IPS-18a (cell line): ENCODE data around the gene SEC16B.

Source experiments
- H3K27ac ChIP-seq: one replicate; pipeline ENCODE4 v1.5.1; 2013; ENCODE audit warnings: low read length
- H3K27me3 ChIP-seq: one replicate; pipeline ENCODE4 v1.6.1; 2013; ENCODE audit warnings: mild to moderate bottlenecking, low read length; ENCODE audit not compliant: control insufficient read depth, insufficient read depth
- H3K36me3 ChIP-seq: one replicate; pipeline ENCODE4 v1.6.1; 2013; ENCODE audit warnings: low read depth, low read length; ENCODE audit not compliant: control insufficient read depth
- H3K4me1 ChIP-seq: one replicate; pipeline ENCODE4 v1.6.1; 2013; ENCODE audit warnings: low read depth, low read length; ENCODE audit not compliant: control insufficient read depth
- H3K4me3 ChIP-seq: one replicate; pipeline ENCODE4 v1.5.1; 2013; ENCODE audit warnings: low read length
- H3K9ac ChIP-seq: one replicate; pipeline ENCODE4 v1.6.1; 2013; ENCODE audit warnings: mild to moderate bottlenecking, low read length, moderate library complexity
- H3K9me3 ChIP-seq: one replicate; pipeline ENCODE4 v1.6.1; 2013; ENCODE audit warnings: low read depth, low read length; ENCODE audit not compliant: control insufficient read depth

Gene SEC16B

GRCh38 chr1:177953549-177953948 lies 16.3 kb downstream of the SEC16B start:
- no peaks in the 10 kb centered on the region for H3K9me3 ChIP-seq
- peaks cover 8% of the 10 kb centered on the region for H3K4me1 ChIP-seq
- H3K4me3 ChIP-seq, result no peak overlapping the region
- H3K36me3 ChIP-seq, result no peaks in the 10 kb centered on the region
- no peak overlapping the region for H3K9ac ChIP-seq
- H3K27me3 ChIP-seq, result no peaks in the 10 kb centered on the region
- no peak overlapping the region for H3K27ac ChIP-seq

DNA sequence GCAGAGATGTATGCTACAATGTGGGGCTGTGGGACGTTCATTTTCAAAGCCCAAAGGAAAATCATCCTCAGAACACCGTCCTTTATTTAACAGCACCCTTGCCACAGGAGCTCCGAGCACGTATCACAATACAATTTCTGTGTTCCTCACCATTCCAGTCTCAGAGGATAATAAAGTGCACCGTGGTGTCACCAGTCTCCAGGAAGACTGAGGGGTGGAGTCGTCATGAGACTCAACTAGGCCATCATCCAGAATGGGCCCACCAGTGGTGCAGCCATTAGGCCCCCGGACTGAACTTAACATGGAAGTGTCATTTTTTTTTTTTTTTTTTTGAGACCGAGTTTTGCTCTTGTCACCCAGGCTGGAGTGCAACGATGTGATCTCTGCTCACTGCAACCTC lies 17.2 kb downstream of the SEC16B start:
- Histone ChIP-seq H3K27me3 (no peaks in the 10 kb centered on the region), H3K9ac (no peak overlapping the region), H3K4me3 (no peak overlapping the region), H3K9me3 (no peaks in the 10 kb centered on the region), H3K36me3 (no peaks in the 10 kb centered on the region), H3K4me1 (peaks cover 5% of the 10 kb centered on the region), H3K27ac (no peak overlapping the region)

- no peaks in the 10 kb centered on the region for H3K27me3 ChIP-seq
These were observed 17.6 kb downstream of the SEC16B start for GRCh38 chr1:177952249-177952648.

DNA sequence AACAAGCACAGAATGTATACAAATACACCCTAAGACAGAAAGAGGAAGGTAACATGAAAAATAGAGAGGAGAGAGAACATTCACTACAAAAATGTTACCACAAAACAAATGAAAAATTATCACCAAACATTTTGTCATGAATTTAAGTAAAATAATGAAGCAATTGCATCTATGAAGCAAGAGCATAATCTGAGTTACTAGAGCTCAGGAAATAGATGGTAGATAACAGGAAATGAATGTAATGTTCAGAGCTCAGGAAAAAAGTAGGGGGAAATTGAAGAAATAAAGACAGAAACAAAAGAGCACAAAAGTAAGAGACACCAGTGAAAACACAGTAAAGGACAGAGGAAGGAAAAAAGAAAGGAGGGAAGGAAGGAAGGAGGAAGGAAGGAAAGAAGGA lies 19.4 kb downstream of the SEC16B start:
- no peaks in the 10 kb centered on the region for H3K9me3 ChIP-seq
- H3K36me3 ChIP-seq, result no peaks in the 10 kb centered on the region

More at GRCh38 chr1:177952249-177952648, 17.6 kb downstream of the SEC16B start:
- H3K9ac ChIP-seq, result no peak overlapping the region
- H3K9me3 ChIP-seq, result no peaks in the 10 kb centered on the region
- peaks cover 5% of the 10 kb centered on the region for H3K4me1 ChIP-seq
- no peak overlapping the region for H3K4me3 ChIP-seq
- H3K27ac ChIP-seq, result no peak overlapping the region
- H3K36me3 ChIP-seq, result no peaks in the 10 kb centered on the region

GRCh38 chr1:177948336-177948972 lies 21.4 kb downstream of the SEC16B start:
- no peak overlapping the region for H3K27ac ChIP-seq
- H3K27me3 ChIP-seq, result no peaks in the 10 kb centered on the region
- H3K9ac ChIP-seq, result no peak overlapping the region
- no peaks in the 10 kb centered on the region for H3K9me3 ChIP-seq
- H3K36me3 ChIP-seq, result no peaks in the 10 kb centered on the region
- peaks cover 5% of the 10 kb centered on the region for H3K4me1 ChIP-seq
- no peak overlapping the region for H3K4me3 ChIP-seq

More for the DNA sequence above, 19.4 kb downstream of the SEC16B start:
- Histone ChIP-seq H3K4me3 (no peak overlapping the region), H3K9ac (no peak overlapping the region), H3K27me3 (no peaks in the 10 kb centered on the region), H3K27ac (no peak overlapping the region), H3K4me1 (peaks cover 5% of the 10 kb centered on the region)

DNA sequence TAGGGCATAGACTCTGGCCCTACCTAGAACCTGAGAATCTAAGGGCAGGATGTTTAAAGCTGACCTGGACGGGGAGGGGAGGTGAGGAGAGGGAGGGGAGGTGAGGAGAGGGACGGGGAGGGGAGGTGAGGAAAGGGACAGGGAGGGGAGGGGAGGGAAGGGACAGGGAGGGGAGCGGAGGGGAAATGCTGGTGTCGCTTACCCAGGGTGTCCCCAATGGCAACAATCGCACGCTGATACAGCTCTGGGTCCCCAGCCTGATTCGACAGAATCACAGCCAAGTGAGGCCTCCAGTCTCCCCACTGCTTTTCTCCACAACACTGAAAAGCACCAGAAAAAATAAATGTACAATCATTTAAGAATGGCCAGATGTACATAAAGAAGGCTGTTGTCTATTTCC lies 22.2 kb downstream of the SEC16B start:
- Histone ChIP-seq H3K9ac (no peak overlapping the region), H3K9me3 (no peaks in the 10 kb centered on the region), H3K27me3 (no peaks in the 10 kb centered on the region), H3K4me3 (no peak overlapping the region), H3K27ac (no peak overlapping the region), H3K36me3 (no peaks in the 10 kb centered on the region), H3K4me1 (peaks cover 5% of the 10 kb centered on the region)

GRCh38 chr1:177945943-177946650 lies 23.8 kb downstream of the SEC16B start:
- Histone ChIP-seq H3K4me1 (peaks cover 5% of the 10 kb centered on the region), H3K9me3 (no peaks in the 10 kb centered on the region), H3K4me3 (no peak overlapping the region), H3K36me3 (no peaks in the 10 kb centered on the region), H3K27ac (no peak overlapping the region), H3K27me3 (no peaks in the 10 kb centered on the region), H3K9ac (no peak overlapping the region)

DNA sequence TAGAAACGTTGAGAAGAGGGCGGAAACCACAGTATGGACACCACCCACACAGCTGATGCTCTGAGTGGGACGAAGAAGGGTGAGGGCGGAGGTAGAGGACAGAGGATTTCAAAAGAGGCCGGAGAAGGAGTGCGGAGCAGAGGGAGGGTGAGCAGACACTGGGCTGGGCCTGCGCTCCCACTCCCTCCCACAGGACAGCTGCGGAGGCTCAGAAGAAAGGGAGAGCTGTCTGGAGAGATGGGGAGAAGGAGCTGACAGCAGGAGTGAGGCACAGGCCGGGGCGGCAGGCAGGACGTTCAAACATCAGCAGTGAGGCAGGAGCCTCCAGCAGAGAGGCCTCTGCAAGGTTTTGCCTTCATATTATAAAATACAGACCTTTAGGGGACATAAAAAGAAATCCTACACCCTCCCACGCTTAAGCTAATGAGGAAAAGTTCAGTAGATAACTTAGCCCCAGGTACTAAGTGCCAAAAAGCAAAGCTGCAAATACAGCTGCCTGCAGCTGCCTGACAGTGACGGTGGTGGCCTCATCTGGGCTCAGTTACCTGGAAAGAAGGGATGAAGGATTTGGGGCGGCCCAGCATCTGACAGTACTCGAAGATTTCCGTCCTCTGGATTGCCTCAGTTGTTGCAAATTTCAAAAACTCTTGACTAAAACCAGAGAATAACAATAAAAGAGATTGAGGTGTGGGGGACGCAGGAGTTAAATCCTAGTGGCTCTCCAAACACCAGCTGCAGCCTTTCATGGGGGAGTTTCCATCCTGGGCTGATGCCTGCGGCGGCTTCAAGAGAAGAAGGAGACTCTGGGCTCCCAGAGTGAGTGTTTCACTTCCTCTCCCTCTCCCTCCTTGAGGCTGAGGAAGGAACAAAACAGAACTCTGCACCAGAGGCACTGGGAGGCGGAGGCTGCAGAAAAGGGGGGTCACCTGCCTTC lies 25.6 kb downstream of the SEC16B start:
- Histone ChIP-seq H3K27me3 (no peaks in the 10 kb centered on the region), H3K36me3 (no peaks in the 10 kb centered on the region), H3K4me3 (no peak overlapping the region), H3K4me1 (peaks cover 5% of the 10 kb centered on the region), H3K27ac (no peak overlapping the region), H3K9me3 (no peaks in the 10 kb centered on the region), H3K9ac (no peak overlapping the region)

DNA sequence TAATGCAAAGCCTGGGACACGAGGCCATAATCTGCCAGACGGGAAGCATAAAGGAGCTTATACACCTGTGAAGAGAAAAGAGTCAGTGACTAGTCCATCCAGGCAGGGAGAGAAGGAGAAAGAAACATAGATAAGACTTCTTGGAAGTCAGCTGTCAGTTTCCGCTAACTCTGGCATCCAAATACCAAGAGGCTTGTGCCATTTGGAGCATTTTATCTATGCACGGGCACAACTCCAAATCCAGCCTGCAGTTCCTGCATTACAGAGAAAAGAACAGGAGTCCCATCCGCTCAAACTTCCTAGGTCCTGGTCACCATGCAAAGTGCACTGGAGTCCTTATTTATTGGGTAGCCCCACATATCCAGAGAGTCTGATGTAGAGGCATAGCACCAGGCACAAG lies 27.9 kb downstream of the SEC16B start:
- Histone ChIP-seq H3K27ac (no peak overlapping the region), H3K4me1 (no peaks in the 10 kb centered on the region), H3K36me3 (no peaks in the 10 kb centered on the region), H3K27me3 (no peaks in the 10 kb centered on the region), H3K4me3 (no peak overlapping the region), H3K9ac (no peak overlapping the region), H3K9me3 (no peaks in the 10 kb centered on the region)

DNA sequence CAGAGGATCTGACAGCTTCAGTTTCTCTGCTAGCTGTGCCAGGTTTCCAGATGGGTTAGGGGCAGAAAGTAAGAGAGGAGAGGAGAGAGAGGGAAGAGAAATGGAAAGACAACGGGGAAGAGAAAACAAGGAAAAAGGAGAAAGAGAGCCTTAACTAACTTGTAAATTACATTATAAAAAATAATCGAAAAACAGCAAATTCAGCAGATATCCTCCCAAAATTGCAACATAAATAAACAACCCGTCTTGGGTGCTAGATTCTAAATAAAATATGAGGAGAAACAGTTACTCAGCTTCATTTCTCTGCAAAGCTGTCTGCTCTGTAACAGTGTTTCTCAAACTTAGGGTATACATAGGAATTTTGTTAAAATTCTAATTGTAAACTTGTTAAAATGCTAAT lies 29.2 kb downstream of the SEC16B start:
- no peaks in the 10 kb centered on the region for H3K9me3 ChIP-seq
- H3K36me3 ChIP-seq, result no peaks in the 10 kb centered on the region
- no peaks in the 10 kb centered on the region for H3K27me3 ChIP-seq
- H3K27ac ChIP-seq, result no peak overlapping the region
- no peak overlapping the region for H3K9ac ChIP-seq
- no peaks in the 10 kb centered on the region for H3K4me1 ChIP-seq
- H3K4me3 ChIP-seq, result no peak overlapping the region

DNA sequence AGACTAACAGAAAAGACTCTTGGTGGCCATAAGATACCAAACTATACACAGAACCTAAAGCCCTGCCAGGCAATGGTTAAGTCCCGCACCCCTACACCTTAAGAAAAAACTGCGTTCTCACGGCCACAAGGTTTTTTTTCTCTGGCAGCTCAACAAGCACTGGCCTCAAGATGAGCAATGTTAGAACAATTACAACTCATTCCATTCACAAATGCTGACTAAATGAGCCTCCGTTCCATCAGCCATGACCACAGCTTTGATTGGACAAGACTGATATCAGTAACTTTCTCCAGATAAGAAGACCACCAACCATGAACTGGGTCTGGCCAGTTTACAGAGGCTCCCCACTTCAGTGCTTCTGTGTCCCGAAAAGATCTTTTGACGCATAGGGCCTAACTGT lies 31.9 kb downstream of the SEC16B start:
- H3K27ac ChIP-seq, result no peak overlapping the region
- no peaks in the 10 kb centered on the region for H3K27me3 ChIP-seq
- no peak overlapping the region for H3K4me3 ChIP-seq
- H3K4me1 ChIP-seq, result no peaks in the 10 kb centered on the region
- H3K9me3 ChIP-seq, result no peaks in the 10 kb centered on the region
- H3K9ac ChIP-seq, result no peak overlapping the region
- H3K36me3 ChIP-seq, result no peaks in the 10 kb centered on the region
